Measurements from ENCODE around the gene C17orf107.
"Not testable (repeated sequence)": the region's sequence is repeated elsewhere in the genome, so short reads cannot be mapped to it uniquely, and the experiment has no call there.

Gene C17orf107

DNA sequence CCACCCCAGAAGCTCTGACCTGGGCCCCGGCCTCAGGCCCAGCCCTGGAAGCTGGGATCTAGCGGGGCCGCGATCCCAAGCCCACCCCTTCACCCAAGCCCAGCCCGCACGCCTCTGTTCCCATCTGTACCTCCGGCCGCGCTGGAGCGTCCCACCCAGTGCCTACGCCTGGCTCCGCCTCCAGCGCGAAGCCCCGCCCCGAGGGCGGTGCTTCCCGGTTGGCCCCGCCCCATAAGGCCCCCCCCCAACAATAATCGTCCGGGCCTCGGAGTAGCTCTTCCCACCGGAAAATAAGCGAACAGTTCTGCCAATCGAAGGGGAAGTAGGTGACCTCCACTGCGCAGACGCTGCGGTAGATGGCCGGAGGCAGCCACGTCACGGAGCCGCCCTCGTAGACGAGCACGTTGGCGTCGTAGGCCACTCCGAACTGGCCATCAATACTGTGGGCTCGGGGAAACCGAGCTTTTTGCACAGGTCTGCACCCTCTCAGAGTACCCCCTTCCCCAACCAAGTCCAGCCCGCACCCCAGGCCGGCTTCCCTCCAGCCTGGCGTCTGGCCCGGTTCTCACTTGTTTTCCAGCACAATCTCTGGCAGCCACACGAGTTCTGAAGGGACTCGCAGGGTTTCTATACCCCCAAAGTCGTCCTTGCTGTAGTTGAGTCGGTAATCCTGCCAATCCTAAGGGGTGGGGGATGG lies 2.5 kb downstream of the C17orf107 start:
- Histone ChIP-seq H2BK5ac (ENCODE audit: low read length) (no peak overlapping the region), H2BK15ac (ENCODE audit: low read length) (no peak overlapping the region), H3K36me3 (replicated peaks in 1 of 2; ENCODE audit: control insufficient read depth in 2 of 2, insufficient read depth in 2 of 2, low read length in 2 of 2) (peaks cover 4 to 27% of the 10 kb centered on the region in 2 donors), H4K91ac (ENCODE audit: low read depth, low read length, poor library complexity) (no peak overlapping the region), H3K4me2 (ENCODE audit: insufficient read depth, low read length, poor library complexity, severe bottlenecking) (no peak overlapping the region), H3K9me3 (replicated peaks in 1 of 2; ENCODE audit: control insufficient read depth in 2 of 2, insufficient read depth in 1 of 2, low read depth in 1 of 2, low read length in 2 of 2) (no peaks in the 10 kb centered on the region), H2BK12ac (ENCODE audit: low read length) (no peak overlapping the region), H3K79me1 (ENCODE audit: low read depth, low read length) (peaks cover 2% of the 10 kb centered on the region), H3K4ac (ENCODE audit: low read length) (no peak overlapping the region), H2BK120ac (ENCODE audit: low read depth, low read length) (no peak overlapping the region), H3K23ac (ENCODE audit: low read depth, low read length, poor library complexity) (no peak overlapping the region), H4K8ac (ENCODE audit: low read depth, low read length) (no peak overlapping the region), H3K9ac (ENCODE audit: low read depth, low read length, poor library complexity) (no peak overlapping the region), H3K4me3 (ENCODE audit: low read length in 2 of 2) (no peak overlapping the region), H3K27ac (replicated peaks; ENCODE audit: low read length) (no peak overlapping the region), H3K14ac (ENCODE audit: low read length) (no peak overlapping the region), H3K27me3 (ENCODE audit: control insufficient read depth in 3 of 3, insufficient read depth in 3 of 3, low read depth in 1 of 3, low read length in 3 of 3) (peaks cover 0 to 4% (median 0%) of the 10 kb centered on the region in 3 experiments), H2AK5ac (ENCODE audit: low read depth, low read length) (no peak overlapping the region), H3K18ac (ENCODE audit: low read length) (no peak overlapping the region), H3K4me1 (ENCODE audit: control insufficient read depth in 2 of 2, insufficient read depth in 1 of 2, low read depth in 1 of 2, low read length in 2 of 2) (peaks cover 0 to 1% of the 10 kb centered on the region in 2 donors), H2AFZ (ENCODE audit: low read length) (no peak overlapping the region)
- no peak for DNase-seq (ENCODE audit: low spot score)
- WGBS, 2 donors (ENCODE audit: extremely low coverage in 2 of 2, insufficient read length in 2 of 2, insufficient replicate concordance in 1 of 2): no CpG with 5 or more reads among the region's 48 CpGs

DNA sequence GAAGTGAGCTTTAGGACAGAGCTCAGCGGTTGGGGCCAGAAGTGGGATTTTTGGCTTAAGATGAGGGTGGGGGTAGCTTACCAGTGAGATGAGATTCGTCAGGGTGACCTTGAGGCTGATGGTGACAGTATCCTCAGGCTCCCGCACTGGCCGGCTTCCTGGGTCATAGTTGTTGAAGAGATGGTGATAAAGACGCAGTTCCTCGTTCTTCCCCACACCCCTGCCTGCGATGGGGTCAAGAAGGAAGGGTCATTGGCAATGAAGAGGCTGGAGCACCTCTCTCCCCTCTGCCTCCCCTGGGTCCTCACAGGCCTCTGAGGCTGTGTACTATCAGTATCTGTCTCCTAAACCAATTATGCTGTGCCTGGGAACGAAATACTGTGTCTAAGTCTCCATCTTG lies 3.2 kb downstream of the C17orf107 start:
- Histone ChIP-seq H3K23ac (ENCODE audit: low read depth, low read length, poor library complexity) (no peak overlapping the region), H2BK12ac (ENCODE audit: low read length) (no peak overlapping the region), H2AK5ac (ENCODE audit: low read depth, low read length) (no peak overlapping the region), H3K36me3 (replicated peaks in 1 of 2; ENCODE audit: control insufficient read depth in 2 of 2, insufficient read depth in 2 of 2, low read length in 2 of 2) (peaks cover 4 to 20% of the 10 kb centered on the region in 2 donors), H3K4me1 (ENCODE audit: control insufficient read depth in 2 of 2, insufficient read depth in 1 of 2, low read depth in 1 of 2, low read length in 2 of 2) (peaks cover 0 to 1% of the 10 kb centered on the region in 2 donors), H3K79me1 (ENCODE audit: low read depth, low read length) (peaks cover 2% of the 10 kb centered on the region), H3K4me2 (ENCODE audit: insufficient read depth, low read length, poor library complexity, severe bottlenecking) (no peak overlapping the region), H4K91ac (ENCODE audit: low read depth, low read length, poor library complexity) (no peak overlapping the region), H3K14ac (ENCODE audit: low read length) (no peak overlapping the region), H3K9ac (ENCODE audit: low read depth, low read length, poor library complexity) (no peak overlapping the region), H3K4ac (ENCODE audit: low read length) (no peak overlapping the region), H2AFZ (ENCODE audit: low read length) (no peak overlapping the region), H3K9me3 (replicated peaks in 1 of 2; ENCODE audit: control insufficient read depth in 2 of 2, insufficient read depth in 1 of 2, low read depth in 1 of 2, low read length in 2 of 2) (no peaks in the 10 kb centered on the region), H3K27me3 (ENCODE audit: control insufficient read depth in 3 of 3, insufficient read depth in 3 of 3, low read depth in 1 of 3, low read length in 3 of 3) (peaks cover 0 to 4% (median 0%) of the 10 kb centered on the region in 3 experiments), H2BK120ac (ENCODE audit: low read depth, low read length) (no peak overlapping the region), H4K8ac (ENCODE audit: low read depth, low read length) (no peak overlapping the region), H3K18ac (ENCODE audit: low read length) (no peak overlapping the region), H2BK15ac (ENCODE audit: low read length) (no peak overlapping the region), H2BK5ac (ENCODE audit: low read length) (no peak overlapping the region), H3K27ac (replicated peaks; ENCODE audit: low read length) (no peak overlapping the region), H3K4me3 (ENCODE audit: low read length in 2 of 2) (no peak overlapping the region)
- DNase-seq (ENCODE audit: low spot score): no peak
- no CpG with 5 or more reads among the region's 8 CpGs for WGBS, 2 donors (ENCODE audit: extremely low coverage in 2 of 2, insufficient read length in 2 of 2, insufficient replicate concordance in 1 of 2)

- Histone ChIP-seq H3K4me1 (ENCODE audit: control insufficient read depth in 2 of 2, insufficient read depth in 1 of 2, low read depth in 1 of 2, low read length in 2 of 2) (peaks cover 2% of the 10 kb centered on the region in 2 donors), H3K14ac (ENCODE audit: low read length) (no peak within 1 kb of the TSS), H3K4me3 (ENCODE audit: low read length in 2 of 2) (peak within 1 kb of the TSS in 1 of 2 donors; percentile 47)
These were observed 3.9 kb downstream of the C17orf107 start, which contains the start of gene CHRNE for GRCh38 chr17:4903051-4903818. Gene CHRNE, minus strand, starts transcription at chr17:4903098. Its CDS starts 35 bp downstream, at chr17:4903063.

GRCh38 chr17:4906642-4907041 lies 7.3 kb downstream of the C17orf107 start:
- not testable (repeated sequence) for H3K4ac ChIP-seq (ENCODE audit: low read length); H3K79me1 ChIP-seq (ENCODE audit: low read depth, low read length); H3K14ac ChIP-seq (ENCODE audit: low read length); H3K27me3 ChIP-seq (ENCODE audit: control insufficient read depth in 3 of 3, insufficient read depth in 3 of 3, low read depth in 1 of 3, low read length in 3 of 3); H3K4me2 ChIP-seq (ENCODE audit: insufficient read depth, low read length, poor library complexity, severe bottlenecking); H2BK12ac ChIP-seq (ENCODE audit: low read length); H3K27ac ChIP-seq (replicated peaks; ENCODE audit: low read length); H3K36me3 ChIP-seq (replicated peaks in 1 of 2; ENCODE audit: control insufficient read depth in 2 of 2, insufficient read depth in 2 of 2, low read length in 2 of 2); H4K8ac ChIP-seq (ENCODE audit: low read depth, low read length); H3K4me3 ChIP-seq (ENCODE audit: low read length in 2 of 2); H2BK120ac ChIP-seq (ENCODE audit: low read depth, low read length); DNase-seq (ENCODE audit: low spot score); H2BK5ac ChIP-seq (ENCODE audit: low read length); H2AFZ ChIP-seq (ENCODE audit: low read length); H3K18ac ChIP-seq (ENCODE audit: low read length); H3K23ac ChIP-seq (ENCODE audit: low read depth, low read length, poor library complexity); H3K4me1 ChIP-seq (ENCODE audit: control insufficient read depth in 2 of 2, insufficient read depth in 1 of 2, low read depth in 1 of 2, low read length in 2 of 2); H2AK5ac ChIP-seq (ENCODE audit: low read depth, low read length); H4K91ac ChIP-seq (ENCODE audit: low read depth, low read length, poor library complexity); H2BK15ac ChIP-seq (ENCODE audit: low read length); H3K9ac ChIP-seq (ENCODE audit: low read depth, low read length, poor library complexity); H3K9me3 ChIP-seq (replicated peaks in 1 of 2; ENCODE audit: control insufficient read depth in 2 of 2, insufficient read depth in 1 of 2, low read depth in 1 of 2, low read length in 2 of 2)

More at GRCh38 chr17:4903051-4903818, 3.9 kb downstream of the C17orf107 start, which contains the start of gene CHRNE:
- no peaks in the 10 kb centered on the region for H3K9me3 ChIP-seq (replicated peaks in 1 of 2; ENCODE audit: control insufficient read depth in 2 of 2, insufficient read depth in 1 of 2, low read depth in 1 of 2, low read length in 2 of 2)
- peaks cover 4 to 18% of the 10 kb centered on the region in 2 donors for H3K36me3 ChIP-seq (replicated peaks in 1 of 2; ENCODE audit: control insufficient read depth in 2 of 2, insufficient read depth in 2 of 2, low read length in 2 of 2)
- no peak within 1 kb of the TSS for H3K18ac ChIP-seq (ENCODE audit: low read length)
- no peak within 1 kb of the TSS for H3K4me2 ChIP-seq (ENCODE audit: insufficient read depth, low read length, poor library complexity, severe bottlenecking)
- H3K4ac ChIP-seq (ENCODE audit: low read length): no peak within 1 kb of the TSS
- peak; percentile 72 for DNase-seq (ENCODE audit: low spot score)
- no peak within 1 kb of the TSS for H2BK15ac ChIP-seq (ENCODE audit: low read length)
- no peak within 1 kb of the TSS for H4K91ac ChIP-seq (ENCODE audit: low read depth, low read length, poor library complexity)
- H3K23ac ChIP-seq (ENCODE audit: low read depth, low read length, poor library complexity): no peak within 1 kb of the TSS
- H2AK5ac ChIP-seq (ENCODE audit: low read depth, low read length): no peak within 1 kb of the TSS
- H3K9ac ChIP-seq (ENCODE audit: low read depth, low read length, poor library complexity): no peak within 1 kb of the TSS
- no peak within 1 kb of the TSS for H2AFZ ChIP-seq (ENCODE audit: low read length)
- H4K8ac ChIP-seq (ENCODE audit: low read depth, low read length): no peak within 1 kb of the TSS
- WGBS, 2 donors (ENCODE audit: extremely low coverage in 2 of 2, insufficient read length in 2 of 2, insufficient replicate concordance in 1 of 2): no CpG with 5 or more reads among the region's 10 CpGs
- no peak within 1 kb of the TSS for H2BK12ac ChIP-seq (ENCODE audit: low read length)
- H3K27me3 ChIP-seq (ENCODE audit: control insufficient read depth in 3 of 3, insufficient read depth in 3 of 3, low read depth in 1 of 3, low read length in 3 of 3): peaks cover 0 to 4% (median 0%) of the 10 kb centered on the region in 3 experiments
- H3K79me1 ChIP-seq (ENCODE audit: low read depth, low read length): peaks cover 2% of the 10 kb centered on the region
- no peak within 1 kb of the TSS for H2BK5ac ChIP-seq (ENCODE audit: low read length)
- no peak within 1 kb of the TSS for H3K27ac ChIP-seq (replicated peaks; ENCODE audit: low read length)
- H2BK120ac ChIP-seq (ENCODE audit: low read depth, low read length): no peak within 1 kb of the TSS
